Upper lobe of right lung (tissue), 1 donor: ENCODE data around the gene PLD3. TPM values are rescaled to one million over a fixed set of nuclear protein-coding genes. Genes with fewer than 3 reads are reported as not detected.

Source experiments
- ATAC-seq: fragments of 200-7000 bp; cut with Tn5 transposase; one replicate; pipeline ENCODE4 v1.9.1; 2020; ENCODE audit warnings: mild to moderate bottlenecking, moderate library complexity
- DNase-seq: peaks from one replicate; pipeline ENCODE4 v3.0.0-alpha.2; 2020
- H3K27ac ChIP-seq: fragments of 200-600 bp; one replicate; pipeline ENCODE4 v1.8.0; 2022
- H3K27me3 ChIP-seq: fragments of 200-600 bp; one replicate; pipeline ENCODE4 v1.8.0; 2022; ENCODE audit warnings: mild to moderate bottlenecking
- H3K36me3 ChIP-seq: fragments of 200-600 bp; one replicate; pipeline ENCODE4 v1.8.0; 2022
- H3K4me1 ChIP-seq: fragments of 200-600 bp; one replicate; pipeline ENCODE4 v1.8.0; 2022
- H3K4me3 ChIP-seq: fragments of 200-600 bp; one replicate; pipeline ENCODE4 v1.8.0; 2022; ENCODE audit warnings: mild to moderate bottlenecking
- H3K9me3 ChIP-seq: fragments of 200-600 bp; one replicate; pipeline ENCODE4 v1.8.0; 2022
- intact Hi-C: fragments of 100-400 bp; cut with DNase I; formaldehyde crosslinking; loops from one replicate; pipeline ENCODE4 v1.11.0; 2022
- total RNA-seq: library from RNA; stranded (reverse); fragmentation: NEBNext Ultra II Directional; extraction: Animal tissue kit (Norgen Biotek cat#: 25700); gene quantifications from one replicate; pipeline ENCODE4 v1.2.1, GENCODE V29; 2021
- TF ChIP-seq, protein P1 (sequence below): fragments of 200-600 bp; IDR thresholded peaks from one replicate; pipeline ENCODE4 v1.8.0; 2022; ENCODE audit warnings: antibody characterized with exemption
- donor health status: DM: no; HTN: yes; CAD: no; lungs with severe emphysema.

Gene PLD3
- total RNA-seq, 1 donor from 2014 or later, result 432 TPM

DNA sequence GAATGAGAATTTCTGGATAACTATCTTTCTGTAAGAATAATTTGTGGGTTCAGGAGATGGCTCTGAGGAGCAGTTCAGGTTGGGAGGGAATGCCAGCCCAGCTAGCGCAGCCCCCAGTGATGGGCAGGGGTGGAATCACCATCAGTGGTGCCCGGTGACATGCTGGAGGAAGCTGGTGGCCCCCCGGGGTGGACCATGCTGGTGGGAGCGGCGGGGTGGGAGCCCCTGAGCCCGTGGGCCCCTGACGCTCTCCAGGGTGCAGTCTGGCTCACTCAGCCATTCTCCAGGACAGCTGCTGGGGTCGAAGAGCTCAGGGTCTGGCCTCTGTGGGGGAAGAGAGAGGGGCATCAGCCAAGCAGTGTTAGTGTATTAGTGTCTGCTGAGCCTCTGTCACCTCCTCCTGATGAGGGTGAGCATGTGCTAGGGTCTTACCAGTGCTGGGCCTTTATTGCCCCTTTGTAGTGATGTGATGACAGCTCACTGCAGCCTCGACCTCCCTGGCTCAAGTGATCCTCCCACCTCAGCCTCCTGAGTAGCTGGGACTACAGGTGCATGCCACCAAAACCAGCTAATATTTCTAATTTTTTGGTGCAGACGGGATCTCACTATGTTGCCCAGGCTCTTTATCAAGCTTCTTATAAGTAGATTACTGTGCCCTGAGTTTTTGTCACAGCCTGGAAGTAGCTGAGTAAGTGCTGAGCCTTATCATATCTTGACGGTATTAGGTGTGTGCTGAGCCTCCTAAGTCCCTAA lies 31.1 kb downstream of the PLD3 start:
- TF ChIP-seq, protein P1, sequence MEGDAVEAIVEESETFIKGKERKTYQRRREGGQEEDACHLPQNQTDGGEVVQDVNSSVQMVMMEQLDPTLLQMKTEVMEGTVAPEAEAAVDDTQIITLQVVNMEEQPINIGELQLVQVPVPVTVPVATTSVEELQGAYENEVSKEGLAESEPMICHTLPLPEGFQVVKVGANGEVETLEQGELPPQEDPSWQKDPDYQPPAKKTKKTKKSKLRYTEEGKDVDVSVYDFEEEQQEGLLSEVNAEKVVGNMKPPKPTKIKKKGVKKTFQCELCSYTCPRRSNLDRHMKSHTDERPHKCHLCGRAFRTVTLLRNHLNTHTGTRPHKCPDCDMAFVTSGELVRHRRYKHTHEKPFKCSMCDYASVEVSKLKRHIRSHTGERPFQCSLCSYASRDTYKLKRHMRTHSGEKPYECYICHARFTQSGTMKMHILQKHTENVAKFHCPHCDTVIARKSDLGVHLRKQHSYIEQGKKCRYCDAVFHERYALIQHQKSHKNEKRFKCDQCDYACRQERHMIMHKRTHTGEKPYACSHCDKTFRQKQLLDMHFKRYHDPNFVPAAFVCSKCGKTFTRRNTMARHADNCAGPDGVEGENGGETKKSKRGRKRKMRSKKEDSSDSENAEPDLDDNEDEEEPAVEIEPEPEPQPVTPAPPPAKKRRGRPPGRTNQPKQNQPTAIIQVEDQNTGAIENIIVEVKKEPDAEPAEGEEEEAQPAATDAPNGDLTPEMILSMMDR, result no peak
- Histone ChIP-seq H3K27me3 (no peaks in the 10 kb centered on the region), H3K4me1 (no peaks in the 10 kb centered on the region), H3K27ac (no peak overlapping the region), H3K4me3 (no peak overlapping the region), H3K9me3 (no peaks in the 10 kb centered on the region), H3K36me3 (peaks cover 40% of the 10 kb centered on the region)
- no peak for ATAC-seq
- no peak for DNase-seq
- intact Hi-C loops, result no loop called here

DNA sequence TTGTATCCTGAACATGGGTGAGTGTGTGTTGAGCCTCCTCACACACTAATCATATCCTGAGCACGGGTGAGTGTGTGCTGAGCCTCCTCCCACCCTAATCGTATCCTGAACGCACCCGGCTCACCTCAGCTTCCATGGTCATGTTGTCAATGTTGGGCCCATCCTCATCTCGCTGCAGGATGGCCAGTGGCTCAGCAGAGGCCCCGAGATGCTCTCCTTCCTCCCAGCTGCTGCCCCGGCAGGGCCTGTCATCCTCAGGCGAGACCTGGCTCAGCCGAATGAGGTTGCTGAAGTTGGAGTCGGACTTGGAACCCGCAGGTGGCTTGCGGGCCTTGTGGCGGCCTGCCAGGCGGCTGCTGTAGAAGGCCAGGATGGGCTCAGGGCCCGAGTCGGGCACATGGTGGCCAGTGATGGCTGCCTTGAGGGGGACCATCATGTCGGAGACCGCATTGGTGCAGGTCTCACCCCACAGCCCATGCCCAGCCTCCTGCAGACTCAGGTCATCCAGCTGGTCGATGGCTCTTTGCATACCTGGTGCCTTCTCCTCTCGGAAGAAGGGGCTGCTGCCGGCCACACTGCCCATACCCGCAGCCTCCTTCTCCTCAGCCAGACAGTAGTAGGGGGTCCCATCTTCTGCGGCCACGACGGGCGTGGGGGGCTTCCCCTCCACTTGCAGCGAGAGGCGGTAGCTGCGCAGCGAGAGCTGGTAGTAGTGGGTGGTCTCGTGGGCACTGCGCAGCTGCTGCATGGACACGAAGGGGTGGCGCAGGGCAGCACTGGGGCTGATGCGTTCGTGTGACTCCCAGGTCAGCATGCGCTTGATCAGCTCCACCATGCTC lies 31.9 kb downstream of the PLD3 start:
- intact Hi-C loops, result no loop called here
- H3K4me3 ChIP-seq, result no peak overlapping the region
- TF ChIP-seq, protein P1, result no peak
- H3K36me3 ChIP-seq, result peaks cover 32% of the 10 kb centered on the region
- no peaks in the 10 kb centered on the region for H3K27me3 ChIP-seq
- H3K27ac ChIP-seq, result no peak overlapping the region
- H3K9me3 ChIP-seq, result no peaks in the 10 kb centered on the region
- H3K4me1 ChIP-seq, result no peaks in the 10 kb centered on the region
- ATAC-seq (no peak), DNase-seq (no peak)

DNA sequence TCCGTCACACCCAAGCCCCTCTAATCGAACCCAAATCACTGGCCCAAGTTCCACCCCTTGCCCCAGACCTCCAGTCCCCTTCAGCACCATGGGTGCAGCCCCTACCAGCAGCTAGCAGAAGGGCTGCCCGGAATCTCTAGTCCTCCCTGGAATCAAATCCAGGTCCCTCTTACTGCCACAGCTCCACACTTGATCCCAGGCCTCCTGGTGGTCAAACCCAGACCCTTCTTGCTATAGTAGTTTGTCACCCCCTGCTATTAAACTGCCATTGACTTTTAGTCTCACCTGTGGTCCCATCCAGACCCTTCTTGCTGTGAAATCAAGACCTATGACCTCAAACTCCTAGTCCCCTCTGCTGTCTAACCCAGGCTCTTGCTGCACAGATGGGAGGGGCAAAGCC lies 32.8 kb downstream of the PLD3 start:
- DNase-seq (no peak), ATAC-seq (no peak)
- Histone ChIP-seq H3K27ac (no peak overlapping the region), H3K9me3 (no peaks in the 10 kb centered on the region), H3K4me3 (no peak overlapping the region), H3K27me3 (no peaks in the 10 kb centered on the region), H3K36me3 (peaks cover 26% of the 10 kb centered on the region), H3K4me1 (no peaks in the 10 kb centered on the region)
- intact Hi-C loops, result no loop called here
- TF ChIP-seq, protein P1, result no peak

DNA sequence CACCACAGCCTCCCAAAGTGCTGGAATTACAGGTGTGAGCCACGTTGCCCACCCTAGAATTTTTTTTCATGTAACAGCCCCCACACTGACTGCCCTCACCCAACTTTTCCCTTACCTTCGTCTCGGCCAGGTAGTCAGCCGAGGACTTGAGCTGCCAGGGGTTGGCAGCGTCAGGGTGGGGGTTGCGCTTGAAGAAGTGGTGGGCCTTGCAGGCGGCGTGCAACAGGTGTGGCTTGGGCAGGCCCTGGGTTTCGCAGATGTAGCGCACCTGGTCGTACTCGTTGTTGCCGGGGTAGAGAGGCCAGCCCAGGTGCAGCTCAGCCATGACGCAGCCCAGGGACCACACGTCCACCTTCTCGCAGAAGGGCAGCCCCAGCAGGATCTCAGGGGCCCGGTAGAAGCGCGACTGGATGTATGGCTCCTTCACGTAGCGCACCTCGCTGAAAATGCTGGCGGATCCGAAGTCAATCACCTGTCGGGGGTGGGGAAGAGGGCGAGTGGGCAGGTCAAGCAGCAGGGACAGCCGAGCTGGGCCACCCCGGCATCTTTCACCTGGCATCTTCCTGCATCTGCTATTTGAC lies 35.3 kb downstream of the PLD3 start:
- Histone ChIP-seq H3K9me3 (no peaks in the 10 kb centered on the region), H3K27me3 (no peaks in the 10 kb centered on the region), H3K4me1 (no peaks in the 10 kb centered on the region), H3K36me3 (peaks cover 11% of the 10 kb centered on the region), H3K4me3 (no peak overlapping the region), H3K27ac (no peak overlapping the region)
- intact Hi-C loops, result no loop called here
- TF ChIP-seq, protein P1, result no peak
- DNase-seq (no peak), ATAC-seq (no peak)

- TF ChIP-seq, protein P1, result no peak
- no peak for ATAC-seq
- intact Hi-C loops, result no loop called here
- Histone ChIP-seq H3K27me3 (no peaks in the 10 kb centered on the region), H3K36me3 (no peaks in the 10 kb centered on the region), H3K27ac (no peak overlapping the region), H3K9me3 (no peaks in the 10 kb centered on the region), H3K4me3 (no peak overlapping the region), H3K4me1 (peaks cover 3% of the 10 kb centered on the region)
- DNase-seq, result no peak
Measured at GRCh38 chr19:40387155-40387554, 38.7 kb downstream of the PLD3 start.
